Measurements from ENCODE around the gene CMIP.

Gene CMIP

GRCh38 chr16:81424771-81425170 is 19.8 kb upstream of the CMIP start:
- peak; percentile 74 for DNase-seq (ENCODE audit: low read depth)
- no peak overlapping the region for H3K4me3 ChIP-seq (ENCODE audit: low read length)
- TF ChIP-seq, protein P1, sequence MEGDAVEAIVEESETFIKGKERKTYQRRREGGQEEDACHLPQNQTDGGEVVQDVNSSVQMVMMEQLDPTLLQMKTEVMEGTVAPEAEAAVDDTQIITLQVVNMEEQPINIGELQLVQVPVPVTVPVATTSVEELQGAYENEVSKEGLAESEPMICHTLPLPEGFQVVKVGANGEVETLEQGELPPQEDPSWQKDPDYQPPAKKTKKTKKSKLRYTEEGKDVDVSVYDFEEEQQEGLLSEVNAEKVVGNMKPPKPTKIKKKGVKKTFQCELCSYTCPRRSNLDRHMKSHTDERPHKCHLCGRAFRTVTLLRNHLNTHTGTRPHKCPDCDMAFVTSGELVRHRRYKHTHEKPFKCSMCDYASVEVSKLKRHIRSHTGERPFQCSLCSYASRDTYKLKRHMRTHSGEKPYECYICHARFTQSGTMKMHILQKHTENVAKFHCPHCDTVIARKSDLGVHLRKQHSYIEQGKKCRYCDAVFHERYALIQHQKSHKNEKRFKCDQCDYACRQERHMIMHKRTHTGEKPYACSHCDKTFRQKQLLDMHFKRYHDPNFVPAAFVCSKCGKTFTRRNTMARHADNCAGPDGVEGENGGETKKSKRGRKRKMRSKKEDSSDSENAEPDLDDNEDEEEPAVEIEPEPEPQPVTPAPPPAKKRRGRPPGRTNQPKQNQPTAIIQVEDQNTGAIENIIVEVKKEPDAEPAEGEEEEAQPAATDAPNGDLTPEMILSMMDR (IDR thresholded peaks at IDR 0.05; ENCODE audit: insufficient read depth, low read depth, low read length, missing control alignments), result no peak

DNA sequence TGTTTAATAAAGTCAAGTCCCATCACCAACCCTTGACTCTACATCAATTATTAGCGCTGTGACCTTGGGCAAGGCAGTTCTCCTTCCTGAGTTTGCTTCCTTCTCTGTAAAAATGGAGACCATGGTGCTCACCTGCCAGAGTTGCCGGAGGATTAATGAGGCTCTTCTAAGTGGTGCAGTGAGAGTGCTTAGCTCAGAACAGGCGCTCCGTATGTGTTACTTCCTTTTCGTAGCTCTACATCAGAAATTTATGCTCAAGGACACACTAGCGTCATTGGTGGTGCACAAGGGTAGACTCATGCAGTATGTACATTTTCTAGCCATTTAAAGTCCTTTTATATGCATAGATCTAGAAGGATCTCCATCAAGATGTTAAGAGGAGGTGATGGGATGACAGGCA is 17.4 kb upstream of the CMIP start:
- TF ChIP-seq, protein P1 (IDR thresholded peaks at IDR 0.05; ENCODE audit: insufficient read depth, low read depth, low read length, missing control alignments), result no peak
- H3K4me3 ChIP-seq (ENCODE audit: low read length), result no peak overlapping the region
- DNase-seq (ENCODE audit: low read depth), result no peak

GRCh38 chr16:81429045-81429521 is 15.5 kb upstream of the CMIP start:
- no peak for DNase-seq (ENCODE audit: low read depth)
- H3K4me3 ChIP-seq (ENCODE audit: low read length), result no peak overlapping the region
- TF ChIP-seq, protein P1 (IDR thresholded peaks at IDR 0.05; ENCODE audit: insufficient read depth, low read depth, low read length, missing control alignments), result peak; percentile 29

DNA sequence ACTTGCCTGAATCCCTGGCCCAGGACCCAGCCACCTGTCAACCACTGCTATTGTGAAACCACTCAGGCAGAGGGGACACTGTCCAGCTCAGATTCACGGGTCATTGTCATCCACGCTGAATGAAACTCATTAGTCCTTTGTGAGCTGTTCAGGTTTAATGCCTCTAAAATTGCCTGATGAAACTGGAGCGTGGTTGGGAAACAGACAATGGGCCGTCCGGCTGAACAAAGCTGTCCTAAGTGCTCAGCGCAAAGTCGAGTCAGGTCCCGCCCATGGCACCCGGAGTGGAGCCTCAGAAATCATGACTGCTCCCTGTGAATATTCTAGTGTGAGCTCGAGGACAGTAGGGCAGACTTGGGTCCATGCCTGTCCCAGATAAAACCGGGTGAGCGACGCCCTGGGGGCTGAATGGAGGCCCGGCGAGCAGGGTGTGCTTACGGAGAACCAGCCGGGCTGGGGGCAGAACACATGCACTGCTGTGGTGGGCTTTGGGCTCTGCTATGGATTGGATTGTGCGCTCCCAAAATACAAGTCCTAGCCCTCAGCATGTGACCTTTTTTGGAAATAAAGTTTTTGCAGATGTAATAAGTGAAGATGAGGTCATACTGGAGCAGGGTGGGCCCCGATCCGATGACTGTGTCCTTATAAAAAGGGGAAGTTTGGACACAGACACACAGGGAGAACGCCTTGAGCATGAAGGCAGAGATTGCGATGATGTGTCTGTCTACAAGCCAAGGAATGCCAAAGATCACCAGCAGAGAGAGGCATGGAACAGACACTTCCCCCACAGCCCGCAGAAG is 12.9 kb upstream of the CMIP start:
- no peak overlapping the region for H3K4me3 ChIP-seq (ENCODE audit: low read length)
- DNase-seq (ENCODE audit: low read depth), result no peak
- TF ChIP-seq, protein P1 (IDR thresholded peaks at IDR 0.05; ENCODE audit: insufficient read depth, low read depth, low read length, missing control alignments), result no peak

- no peak overlapping the region for H3K4me3 ChIP-seq (ENCODE audit: low read length)
- TF ChIP-seq, protein P1 (IDR thresholded peaks at IDR 0.05; ENCODE audit: insufficient read depth, low read depth, low read length, missing control alignments), result no peak
- no peak for DNase-seq (ENCODE audit: low read depth)
Observed at GRCh38 chr16:81432937-81433557, 11.6 kb upstream of the CMIP start.

- H3K4me3 ChIP-seq (ENCODE audit: low read length), result no peak overlapping the region
- no peak for DNase-seq (ENCODE audit: low read depth)
- TF ChIP-seq, protein P1 (IDR thresholded peaks at IDR 0.05; ENCODE audit: insufficient read depth, low read depth, low read length, missing control alignments), result no peak
Observed at GRCh38 chr16:81435103-81435502, 9.5 kb upstream of the CMIP start.
